ENCODE data around the gene MRPL40. TPM values are rescaled to one million over a fixed set of nuclear protein-coding genes. Genes with fewer than 3 reads are reported as not detected.

MRPL40 gene
- total and polyA plus RNA-seq, 2 of the 13 experiments (the other 11 are each of a cell fraction or from before 2014, with no cell fraction given): 42.7 to 79.7 TPM

DNA sequence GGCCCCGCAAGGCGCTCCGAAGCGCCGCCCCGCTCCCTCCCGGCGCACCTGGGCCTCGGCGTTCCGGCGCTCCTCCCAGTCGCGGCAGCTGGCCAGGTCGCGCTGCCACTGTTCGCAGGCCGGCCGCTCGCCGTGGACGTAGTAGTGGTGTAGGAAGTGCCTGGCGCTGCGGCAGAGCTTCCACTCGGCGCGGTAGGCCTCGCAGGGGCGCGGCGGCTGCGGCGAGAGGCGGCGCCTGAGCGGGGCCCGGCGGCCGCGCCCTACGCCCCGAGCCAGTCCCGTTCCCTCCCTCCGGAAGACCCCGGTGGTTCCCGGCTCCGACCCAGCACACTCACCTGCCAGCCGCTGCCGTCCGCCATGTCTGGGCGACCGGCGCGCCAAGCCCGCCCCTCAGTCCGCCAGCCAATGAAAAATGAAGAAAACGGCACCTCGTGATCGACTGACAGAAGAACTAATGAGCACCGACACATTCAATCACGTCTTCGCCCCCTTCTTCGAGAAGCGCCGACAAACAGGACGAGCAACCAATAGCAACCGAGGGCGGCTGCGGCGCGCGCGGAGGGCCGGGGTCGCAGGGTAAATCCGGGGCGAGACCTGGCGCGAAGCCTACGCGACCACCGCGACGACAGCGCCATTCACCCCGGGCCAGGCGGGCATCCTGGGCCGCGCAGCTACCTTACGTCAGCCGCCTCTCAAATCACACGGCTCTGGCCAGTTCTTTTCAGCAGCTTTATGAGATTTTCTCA, 15.2 kb downstream of the MRPL40 start, which contains the start of gene C22orf39 (continued):
- TF ChIP-seq, protein P1, sequence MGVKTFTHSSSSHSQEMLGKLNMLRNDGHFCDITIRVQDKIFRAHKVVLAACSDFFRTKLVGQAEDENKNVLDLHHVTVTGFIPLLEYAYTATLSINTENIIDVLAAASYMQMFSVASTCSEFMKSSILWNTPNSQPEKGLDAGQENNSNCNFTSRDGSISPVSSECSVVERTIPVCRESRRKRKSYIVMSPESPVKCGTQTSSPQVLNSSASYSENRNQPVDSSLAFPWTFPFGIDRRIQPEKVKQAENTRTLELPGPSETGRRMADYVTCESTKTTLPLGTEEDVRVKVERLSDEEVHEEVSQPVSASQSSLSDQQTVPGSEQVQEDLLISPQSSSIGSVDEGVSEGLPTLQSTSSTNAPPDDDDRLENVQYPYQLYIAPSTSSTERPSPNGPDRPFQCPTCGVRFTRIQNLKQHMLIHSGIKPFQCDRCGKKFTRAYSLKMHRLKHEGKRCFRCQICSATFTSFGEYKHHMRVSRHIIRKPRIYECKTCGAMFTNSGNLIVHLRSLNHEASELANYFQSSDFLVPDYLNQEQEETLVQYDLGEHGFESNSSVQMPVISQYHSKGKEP (CRISPR knock-in tag; IDR thresholded peaks at IDR 0.05): no peak; the same call in 1 of the 2 replicates
- TF ChIP-seq ZNF260 (CRISPR knock-in tag; IDR thresholded peaks at IDR 0.05; ENCODE audit: borderline replicate concordance, low read depth) (no peak), RCOR2 (CRISPR knock-in tag; IDR thresholded peaks at IDR 0.05) (no peak), ZNF20 (CRISPR knock-in tag; IDR thresholded peaks at IDR 0.05) (no peak), MZF1 (CRISPR knock-in tag; IDR thresholded peaks at IDR 0.05; ENCODE audit: borderline replicate concordance) (no peak), ZNF564 (CRISPR knock-in tag; IDR thresholded peaks at IDR 0.05) (no peak), HOXA9 (CRISPR knock-in tag; IDR thresholded peaks at IDR 0.05; ENCODE audit: borderline replicate concordance) (peak; percentile 81; the same call in 1 of the 2 replicates), HNRNPK (IDR thresholded peaks at IDR 0.05; ENCODE audit: low read depth, low read length, poor library complexity, severe bottlenecking) (peak; percentile 68), ZNF761 (CRISPR knock-in tag; conservative IDR thresholded peaks at IDR 0.05) (no peak; the same call in 1 of the 2 replicates), ZNF30 (CRISPR knock-in tag; IDR thresholded peaks at IDR 0.05) (no peak), HNRNPL (IDR thresholded peaks at IDR 0.05; ENCODE audit: low read depth, low read length) (no peak), CBFB (CRISPR knock-in tag; IDR thresholded peaks at IDR 0.05) (no peak), KLF6 (CRISPR knock-in tag; IDR thresholded peaks at IDR 0.05) (peak; percentile 65; the same call in 1 of the 2 replicates)
- TF ChIP-seq, protein P2, sequence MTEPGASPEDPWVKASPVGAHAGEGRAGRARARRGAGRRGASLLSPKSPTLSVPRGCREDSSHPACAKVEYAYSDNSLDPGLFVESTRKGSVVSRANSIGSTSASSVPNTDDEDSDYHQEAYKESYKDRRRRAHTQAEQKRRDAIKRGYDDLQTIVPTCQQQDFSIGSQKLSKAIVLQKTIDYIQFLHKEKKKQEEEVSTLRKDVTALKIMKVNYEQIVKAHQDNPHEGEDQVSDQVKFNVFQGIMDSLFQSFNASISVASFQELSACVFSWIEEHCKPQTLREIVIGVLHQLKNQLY (CRISPR knock-in tag; IDR thresholded peaks at IDR 0.05): no peak
- TF ChIP-seq, protein P3, sequence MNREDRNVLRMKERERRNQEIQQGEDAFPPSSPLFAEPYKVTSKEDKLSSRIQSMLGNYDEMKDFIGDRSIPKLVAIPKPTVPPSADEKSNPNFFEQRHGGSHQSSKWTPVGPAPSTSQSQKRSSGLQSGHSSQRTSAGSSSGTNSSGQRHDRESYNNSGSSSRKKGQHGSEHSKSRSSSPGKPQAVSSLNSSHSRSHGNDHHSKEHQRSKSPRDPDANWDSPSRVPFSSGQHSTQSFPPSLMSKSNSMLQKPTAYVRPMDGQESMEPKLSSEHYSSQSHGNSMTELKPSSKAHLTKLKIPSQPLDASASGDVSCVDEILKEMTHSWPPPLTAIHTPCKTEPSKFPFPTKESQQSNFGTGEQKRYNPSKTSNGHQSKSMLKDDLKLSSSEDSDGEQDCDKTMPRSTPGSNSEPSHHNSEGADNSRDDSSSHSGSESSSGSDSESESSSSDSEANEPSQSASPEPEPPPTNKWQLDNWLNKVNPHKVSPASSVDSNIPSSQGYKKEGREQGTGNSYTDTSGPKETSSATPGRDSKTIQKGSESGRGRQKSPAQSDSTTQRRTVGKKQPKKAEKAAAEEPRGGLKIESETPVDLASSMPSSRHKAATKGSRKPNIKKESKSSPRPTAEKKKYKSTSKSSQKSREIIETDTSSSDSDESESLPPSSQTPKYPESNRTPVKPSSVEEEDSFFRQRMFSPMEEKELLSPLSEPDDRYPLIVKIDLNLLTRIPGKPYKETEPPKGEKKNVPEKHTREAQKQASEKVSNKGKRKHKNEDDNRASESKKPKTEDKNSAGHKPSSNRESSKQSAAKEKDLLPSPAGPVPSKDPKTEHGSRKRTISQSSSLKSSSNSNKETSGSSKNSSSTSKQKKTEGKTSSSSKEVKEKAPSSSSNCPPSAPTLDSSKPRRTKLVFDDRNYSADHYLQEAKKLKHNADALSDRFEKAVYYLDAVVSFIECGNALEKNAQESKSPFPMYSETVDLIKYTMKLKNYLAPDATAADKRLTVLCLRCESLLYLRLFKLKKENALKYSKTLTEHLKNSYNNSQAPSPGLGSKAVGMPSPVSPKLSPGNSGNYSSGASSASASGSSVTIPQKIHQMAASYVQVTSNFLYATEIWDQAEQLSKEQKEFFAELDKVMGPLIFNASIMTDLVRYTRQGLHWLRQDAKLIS (CRISPR knock-in tag; IDR thresholded peaks at IDR 0.05): no peak
- TF ChIP-seq, protein P4, sequence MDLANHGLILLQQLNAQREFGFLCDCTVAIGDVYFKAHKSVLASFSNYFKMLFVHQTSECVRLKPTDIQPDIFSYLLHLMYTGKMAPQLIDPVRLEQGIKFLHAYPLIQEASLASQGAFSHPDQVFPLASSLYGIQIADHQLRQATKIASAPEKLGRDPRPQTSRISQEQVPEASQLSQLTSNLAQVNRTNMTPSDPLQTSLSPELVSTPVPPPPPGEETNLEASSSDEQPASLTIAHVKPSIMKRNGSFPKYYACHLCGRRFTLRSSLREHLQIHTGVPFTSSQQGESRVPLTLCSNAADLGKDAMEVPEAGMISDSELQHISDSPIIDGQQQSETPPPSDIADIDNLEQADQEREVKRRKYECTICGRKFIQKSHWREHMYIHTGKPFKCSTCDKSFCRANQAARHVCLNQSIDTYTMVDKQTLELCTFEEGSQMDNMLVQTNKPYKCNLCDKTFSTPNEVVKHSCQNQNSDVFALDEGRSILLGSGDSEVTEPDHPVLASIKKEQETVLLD (CRISPR knock-in tag; IDR thresholded peaks at IDR 0.05; ENCODE audit: low read depth): no peak; the same call in 1 of the 2 replicates
- TF ChIP-seq, protein P5, sequence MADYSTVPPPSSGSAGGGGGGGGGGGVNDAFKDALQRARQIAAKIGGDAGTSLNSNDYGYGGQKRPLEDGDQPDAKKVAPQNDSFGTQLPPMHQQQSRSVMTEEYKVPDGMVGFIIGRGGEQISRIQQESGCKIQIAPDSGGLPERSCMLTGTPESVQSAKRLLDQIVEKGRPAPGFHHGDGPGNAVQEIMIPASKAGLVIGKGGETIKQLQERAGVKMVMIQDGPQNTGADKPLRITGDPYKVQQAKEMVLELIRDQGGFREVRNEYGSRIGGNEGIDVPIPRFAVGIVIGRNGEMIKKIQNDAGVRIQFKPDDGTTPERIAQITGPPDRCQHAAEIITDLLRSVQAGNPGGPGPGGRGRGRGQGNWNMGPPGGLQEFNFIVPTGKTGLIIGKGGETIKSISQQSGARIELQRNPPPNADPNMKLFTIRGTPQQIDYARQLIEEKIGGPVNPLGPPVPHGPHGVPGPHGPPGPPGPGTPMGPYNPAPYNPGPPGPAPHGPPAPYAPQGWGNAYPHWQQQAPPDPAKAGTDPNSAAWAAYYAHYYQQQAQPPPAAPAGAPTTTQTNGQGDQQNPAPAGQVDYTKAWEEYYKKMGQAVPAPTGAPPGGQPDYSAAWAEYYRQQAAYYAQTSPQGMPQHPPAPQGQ (CRISPR knock-in tag; IDR thresholded peaks at IDR 0.05; ENCODE audit: borderline replicate concordance): no peak
